SW 1271 (cell line): ENCODE results near the gene NR5A1.

Experiments
- DNase-seq, 2 experiments: peaks; one replicate each; lab custom pipeline; 2025; lab: John Stamatoyannopoulos, UW

The NR5A1 gene

GRCh38 chr9:124498499-124499146, 8.6 kb downstream of the NR5A1 start:
- no peak for DNase-seq

- DNase-seq, result no peak
Observed at GRCh38 chr9:124498040-124498439, 9.2 kb downstream of the NR5A1 start.

DNA sequence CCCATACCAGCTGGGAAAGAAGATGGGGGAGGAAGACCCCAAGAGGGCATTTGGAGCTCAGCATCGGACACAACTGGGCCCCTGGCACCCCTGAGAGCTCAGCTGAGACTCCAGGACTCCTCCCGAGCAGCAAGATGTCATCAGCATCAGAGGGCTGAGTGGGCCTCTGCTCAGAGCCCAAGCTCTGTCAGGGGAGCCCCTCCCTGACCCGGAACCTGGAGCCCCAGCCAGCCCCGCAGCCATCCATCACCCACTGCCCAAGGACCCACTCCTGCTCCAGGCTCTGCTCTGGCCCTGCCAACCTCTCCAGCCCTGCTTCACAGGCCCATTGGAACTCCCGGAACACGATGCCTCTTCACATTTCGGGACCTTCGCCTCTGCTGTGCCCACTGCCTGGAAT, 9.8 kb downstream of the NR5A1 start:
- no peak for DNase-seq

DNA sequence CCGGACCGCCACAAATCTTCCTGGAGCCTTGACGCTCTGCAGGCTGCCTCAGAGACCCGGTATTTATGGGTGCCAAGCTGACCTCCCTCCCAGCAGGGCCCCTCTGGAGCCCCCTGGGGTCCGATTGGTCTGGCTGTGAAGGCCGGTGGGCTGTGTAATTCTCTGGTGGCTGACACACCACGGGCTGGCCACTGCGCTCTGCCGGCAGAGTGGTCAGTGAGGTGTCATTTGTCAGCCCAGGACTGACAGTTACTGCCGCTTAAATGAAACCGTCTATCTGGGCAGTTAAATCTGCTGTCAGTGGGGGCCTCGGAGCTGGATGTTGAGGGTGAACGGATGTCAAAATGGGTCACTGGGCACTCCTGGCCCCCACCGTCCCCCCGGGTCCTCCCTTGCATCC, 10.7 kb downstream of the NR5A1 start:
- DNase-seq, result no peak

DNA sequence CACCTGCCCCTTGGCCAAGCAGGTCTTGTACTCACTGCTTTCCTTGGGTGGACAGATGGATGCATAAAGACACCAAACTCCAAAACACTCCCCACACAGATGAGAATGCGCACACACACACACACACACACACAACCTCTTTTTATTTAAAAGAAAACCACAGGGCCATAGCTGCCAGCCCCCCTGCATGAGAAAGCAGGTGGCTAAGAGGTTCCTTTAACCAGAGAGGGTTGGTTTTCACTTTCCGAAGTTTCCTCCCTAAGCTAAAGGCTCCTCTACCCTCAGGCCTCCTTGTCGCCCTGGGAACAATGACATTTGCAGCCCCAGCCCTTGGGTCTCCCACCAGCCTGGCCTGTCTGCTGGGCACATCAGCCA, 11.1 kb downstream of the NR5A1 start:
- no peak for DNase-seq

GRCh38 chr9:124495126-124496074, 11.8 kb downstream of the NR5A1 start:
- no peak for DNase-seq

GRCh38 chr9:124493794-124494479, 13.3 kb downstream of the NR5A1 start:
- DNase-seq, result no peak

- DNase-seq, result no peak
Observed at GRCh38 chr9:124493218-124493617, 14.0 kb downstream of the NR5A1 start.

DNA sequence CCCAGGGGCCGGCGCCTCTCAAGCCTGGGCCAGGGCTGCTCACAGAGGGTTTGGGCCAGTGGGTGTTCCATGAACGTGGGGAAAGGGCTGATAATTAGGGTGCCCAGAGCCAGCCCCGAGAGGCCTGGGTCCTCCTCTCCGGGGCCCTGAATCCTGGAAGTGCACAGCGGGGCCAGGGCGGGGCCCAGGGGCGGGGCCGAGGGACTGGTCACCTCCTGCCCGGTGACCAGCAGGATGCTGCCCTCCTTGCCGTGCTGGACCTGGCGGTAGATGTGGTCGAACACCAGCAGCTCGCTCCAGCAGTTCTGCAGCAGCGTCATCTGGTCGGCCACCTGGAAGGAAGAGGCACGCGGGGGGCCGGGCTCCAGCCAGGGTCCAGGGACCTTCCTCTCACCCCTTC, 14.4 kb downstream of the NR5A1 start:
- no peak for DNase-seq

DNA sequence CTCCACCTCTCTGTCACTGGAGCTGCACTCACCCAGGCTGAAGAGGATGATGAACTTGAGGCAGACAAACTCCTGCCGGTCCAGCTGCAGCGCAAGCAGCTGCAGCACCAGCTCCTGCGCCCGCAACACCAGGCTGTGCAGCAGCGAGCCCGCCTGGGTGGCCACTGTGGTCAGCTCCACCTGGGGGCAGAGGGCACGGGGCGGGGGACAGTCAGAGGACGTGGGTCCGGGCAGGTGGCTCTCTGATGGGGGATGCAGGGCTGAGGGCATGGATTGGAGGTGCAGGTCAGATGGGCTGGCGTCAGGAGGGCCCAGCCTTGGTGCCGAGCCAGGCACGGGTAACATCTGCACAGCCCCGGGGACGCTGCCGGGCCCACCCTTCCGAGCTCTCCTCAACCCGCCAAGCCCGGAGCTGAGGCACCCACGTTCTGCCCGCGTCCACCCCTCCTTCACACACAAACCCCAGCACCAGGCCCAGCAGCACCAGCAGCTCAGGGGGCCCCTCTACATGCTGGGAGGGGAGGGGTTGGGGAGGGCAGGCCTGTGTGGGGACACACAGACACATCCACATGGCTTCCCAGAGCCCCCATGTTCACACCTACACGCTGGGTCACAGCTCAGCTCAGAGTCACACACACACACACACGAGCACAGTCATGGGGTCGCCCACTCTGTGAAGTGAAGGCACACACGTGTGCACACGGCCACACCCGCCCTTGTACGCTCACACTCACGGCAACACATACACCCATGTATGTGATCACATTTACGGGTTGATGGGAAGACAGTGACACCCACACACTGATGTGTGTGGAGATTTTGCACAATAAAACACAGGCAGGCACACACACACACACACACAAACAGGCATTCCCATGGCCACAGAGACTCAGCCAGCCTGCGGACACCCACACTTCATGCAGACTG, 15.9 kb downstream of the NR5A1 start:
- no peak for DNase-seq

GRCh38 chr9:124490004-124490403, 17.2 kb downstream of the NR5A1 start:
- DNase-seq, result no peak

GRCh38 chr9:124489222-124489621, 18.0 kb downstream of the NR5A1 start:
- no peak for DNase-seq

- no peak for DNase-seq
Observed at GRCh38 chr9:124488641-124489210, 18.5 kb downstream of the NR5A1 start.

- no peak for DNase-seq
Observed at GRCh38 chr9:124487260-124488182, 19.7 kb downstream of the NR5A1 start.

- DNase-seq, result no peak
Observed at GRCh38 chr9:124486778-124487259, 20.4 kb downstream of the NR5A1 start.

DNA sequence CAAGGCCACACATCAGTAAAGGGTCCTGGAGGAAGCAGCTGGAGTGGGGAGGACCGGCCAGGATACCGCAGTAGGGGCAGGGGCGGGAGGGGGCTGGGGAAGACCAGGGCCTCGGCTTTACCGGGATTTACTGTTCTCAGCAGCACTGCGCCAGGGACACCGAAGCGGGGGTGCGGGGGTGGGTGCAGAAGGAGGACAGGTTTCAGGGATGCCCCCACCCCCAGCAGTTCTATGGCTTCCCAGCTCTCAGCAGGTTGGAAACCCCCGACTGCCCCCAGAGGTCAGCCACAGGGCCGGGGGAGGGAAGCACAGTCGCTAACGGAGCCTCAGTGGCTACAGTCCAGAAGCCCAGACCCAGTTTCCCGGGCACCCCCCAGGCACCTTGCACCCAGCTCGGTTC, 21.3 kb downstream of the NR5A1 start:
- DNase-seq, result no peak

DNA sequence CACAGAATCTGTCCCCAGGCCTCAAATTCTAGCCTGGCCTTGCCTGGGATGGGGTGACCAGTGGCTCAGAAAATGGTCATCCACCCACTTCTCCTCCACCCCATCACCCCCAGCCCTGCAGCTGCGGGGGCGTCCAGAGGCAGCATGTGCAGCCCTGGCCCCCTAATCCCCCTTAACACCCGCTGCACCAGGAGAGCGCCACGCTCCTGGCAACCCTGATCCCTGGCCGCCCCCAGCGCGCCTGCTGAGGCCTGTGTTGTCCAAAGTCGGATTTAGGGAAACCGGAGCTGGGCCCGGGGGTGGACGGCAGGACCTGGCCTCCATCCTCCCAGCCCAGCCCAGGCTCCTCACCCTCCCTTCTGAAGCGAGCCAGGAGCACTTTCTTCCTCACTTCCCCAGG, 22.0 kb downstream of the NR5A1 start:
- no peak for DNase-seq

DNA sequence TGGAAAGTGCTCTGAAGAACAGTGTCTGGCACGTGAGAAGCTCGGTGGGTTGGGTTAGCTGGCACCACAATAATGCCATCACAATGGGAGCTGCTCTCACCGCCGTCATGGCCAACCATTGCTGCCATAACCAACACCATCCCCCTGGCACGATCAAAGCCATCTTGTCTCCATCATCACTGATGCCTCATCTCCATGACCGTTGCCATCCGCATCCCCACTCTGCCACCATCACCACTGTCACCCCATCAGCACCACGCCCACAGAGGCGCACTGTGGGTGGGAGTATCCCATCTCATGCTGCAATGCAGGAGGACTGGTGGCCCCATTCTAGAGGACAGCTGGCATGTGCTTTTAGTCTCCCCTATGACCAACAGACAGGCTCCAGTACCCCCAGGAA, 23.7 kb downstream of the NR5A1 start:
- no peak for DNase-seq

DNA sequence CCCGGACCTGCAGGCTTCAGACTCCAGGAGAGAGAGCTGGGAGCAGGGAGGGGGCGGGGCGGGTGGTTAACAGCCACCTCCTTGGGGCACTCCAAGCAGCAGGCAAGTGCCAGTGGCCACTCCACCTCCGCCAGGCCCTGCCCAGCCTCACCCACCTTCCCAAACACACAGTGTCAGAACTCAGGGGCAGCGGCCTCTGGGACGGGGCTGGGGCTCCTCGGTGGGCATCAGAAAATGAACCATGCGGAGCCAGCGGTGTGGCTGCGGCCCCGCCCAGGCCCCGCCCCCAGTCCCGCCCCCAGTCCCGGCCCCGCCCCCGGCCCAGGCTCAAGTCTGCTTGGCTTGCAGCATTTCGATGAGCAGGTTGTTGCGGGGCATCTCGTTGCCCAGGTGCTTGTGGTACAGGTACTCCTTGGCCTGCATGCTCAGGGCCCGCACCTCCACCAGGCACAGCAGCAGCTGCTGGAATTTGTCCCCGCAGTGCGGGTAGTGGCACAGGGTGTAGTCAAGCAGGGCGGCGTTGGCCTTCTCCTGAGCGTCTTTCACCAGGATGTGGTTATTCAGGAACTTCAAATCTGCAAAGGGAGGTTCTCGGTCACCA, 24.7 kb downstream of the NR5A1 start:
- DNase-seq, result no peak

DNA sequence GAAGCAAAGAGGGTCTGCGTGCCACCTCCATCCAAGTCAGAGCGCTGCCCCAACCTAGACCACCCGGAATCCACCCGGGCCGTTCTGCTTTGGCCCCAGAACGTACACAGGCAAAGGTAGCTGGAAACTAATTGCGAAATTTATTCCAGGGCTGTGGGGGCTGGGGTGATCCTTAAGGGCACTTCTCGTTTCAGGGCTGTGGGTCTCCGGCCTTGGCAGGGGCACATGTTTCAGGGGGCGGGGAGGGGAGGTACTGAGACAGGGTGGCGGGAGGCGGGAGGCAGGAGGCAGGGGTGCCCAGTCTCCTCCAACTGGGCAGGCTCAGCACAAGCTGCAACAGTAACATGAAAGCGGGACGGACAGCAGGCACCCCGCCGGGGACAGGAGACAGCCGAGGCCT, 26.1 kb downstream of the NR5A1 start:
- DNase-seq, result no peak
